CD14-positive monocyte (primary cell): ENCODE results near the gene GABBR2. TPM values are rescaled to one million over a fixed set of nuclear protein-coding genes. Genes with fewer than 3 reads are reported as not detected.

Source experiments
- DNase-seq, 3 donors: peaks; one replicate each; pipeline ENCODE4 v3.0.0-alpha.2; 2011 to 2022
- H2AFZ ChIP-seq: 2 replicates; pipeline ENCODE4 v1.6.0; 2012; ENCODE audit warnings: mild to moderate bottlenecking, low read depth, low read length, inconsistent platforms; ENCODE audit not compliant: insufficient read depth, poor library complexity, severe bottlenecking
- H3K27ac ChIP-seq, 2 donors: 1 replicate in 1 of 2; 2 replicates in 1 of 2; pipeline ENCODE4 v1.5.1; 2012 to 2013; ENCODE audit warnings: low read length in 2 of 2, control low read depth in 1 of 2, inconsistent platforms in 1 of 2, low read depth in 1 of 2, mild to moderate bottlenecking in 1 of 2
- H3K27me3 ChIP-seq, 2 donors: one replicate each; pipeline versions ENCODE4 v1.6.0 to v1.6.1; 2011 to 2013; ENCODE audit warnings: low read length in 2 of 2; ENCODE audit not compliant: control insufficient read depth in 2 of 2, insufficient read depth in 2 of 2
- H3K36me3 ChIP-seq, 2 donors: replicated peaks in 1 of 2; 1 replicate in 1 of 2; 2 replicates in 1 of 2; pipeline versions ENCODE4 v1.5.1 to v1.6.1; 2012 to 2013; ENCODE audit warnings: low read length in 2 of 2, control low read depth in 1 of 2, inconsistent platforms in 1 of 2, mild to moderate bottlenecking in 1 of 2; ENCODE audit not compliant: insufficient read depth in 2 of 2, control insufficient read depth in 1 of 2
- H3K4me1 ChIP-seq, 2 donors: 1 replicate in 1 of 2; 2 replicates in 1 of 2; pipeline versions ENCODE4 v1.5.1 to v1.6.1; 2012 to 2013; ENCODE audit warnings: low read length in 2 of 2, control low read depth in 1 of 2, inconsistent platforms in 1 of 2, mild to moderate bottlenecking in 1 of 2, moderate library complexity in 1 of 2; ENCODE audit not compliant: insufficient read depth in 2 of 2, control insufficient read depth in 1 of 2
- H3K4me2 ChIP-seq: replicated peaks from 2 replicates; pipeline ENCODE3; 2012; ENCODE audit warnings: low read length, moderate library complexity, mild to moderate bottlenecking; ENCODE audit not compliant: poor library complexity, severe bottlenecking; ENCODE audit errors: extremely low read depth
- H3K4me3 ChIP-seq, 3 experiments: fragments of 200-600 bp in 1 of 3; sonication (generic) in 1 of 3; replicated peaks in 1 of 3; 1 replicate in 2 of 3; 2 replicates in 1 of 3; pipeline ENCODE4 v1.5.1; 2011 to 2013; ENCODE audit warnings: low read length in 3 of 3, mild to moderate bottlenecking in 3 of 3, control low read depth in 2 of 3, low read depth in 2 of 3, inconsistent platforms in 1 of 3, moderate library complexity in 1 of 3
- H3K79me2 ChIP-seq: 2 replicates; pipeline ENCODE4 v1.6.0; 2012; ENCODE audit warnings: mild to moderate bottlenecking, control low read depth, inconsistent platforms, low read length, moderate library complexity; ENCODE audit not compliant: insufficient read depth
- H3K9ac ChIP-seq: 2 replicates; pipeline ENCODE4 v1.6.0; 2017; ENCODE audit warnings: low read length, mild to moderate bottlenecking; ENCODE audit not compliant: insufficient read depth, poor library complexity, severe bottlenecking
- H3K9me3 ChIP-seq, 2 donors: replicated peaks in 1 of 2; 1 replicate in 1 of 2; 2 replicates in 1 of 2; pipeline versions ENCODE4 v1.5.1 to v1.6.1; 2012 to 2013; ENCODE audit warnings: low read length in 2 of 2, control low read depth in 1 of 2; ENCODE audit not compliant: control insufficient read depth in 1 of 2, insufficient read depth in 1 of 2
- H4K20me1 ChIP-seq: 2 replicates; pipeline ENCODE4 v1.6.0; 2012; ENCODE audit warnings: mild to moderate bottlenecking, low read length, control low read depth, moderate library complexity; ENCODE audit not compliant: insufficient read depth
- H3K27ac Mint-ChIP-seq, 7 donors: one replicate each; pipeline ENCODE4 v1.8.0; 2020; ENCODE audit warnings: mild to moderate bottlenecking in 7 of 7, mixed read lengths in 7 of 7, moderate library complexity in 6 of 7, inconsistent platforms in 2 of 7
- H3K27me3 Mint-ChIP-seq, 3 donors: one replicate each; pipeline ENCODE4 v1.8.0; 2021 to 2022; ENCODE audit warnings: low read depth in 3 of 3, mild to moderate bottlenecking in 3 of 3, mixed read lengths in 3 of 3, moderate library complexity in 3 of 3, inconsistent platforms in 1 of 3
- H3K36me3 Mint-ChIP-seq, 2 donors: one replicate each; pipeline ENCODE4 v1.8.0; 2020; ENCODE audit warnings: mixed read lengths in 2 of 2, inconsistent platforms in 1 of 2, mild to moderate bottlenecking in 1 of 2
- H3K4me1 Mint-ChIP-seq: one replicate; pipeline ENCODE4 v1.8.0; 2020; ENCODE audit warnings: mild to moderate bottlenecking, mixed read lengths
- H3K4me3 Mint-ChIP-seq, 2 donors: one replicate each; pipeline ENCODE4 v1.8.0; 2020; ENCODE audit warnings: mild to moderate bottlenecking in 2 of 2, mixed read lengths in 2 of 2, moderate library complexity in 1 of 2
- H3K9me3 Mint-ChIP-seq, 7 donors: one replicate each; pipeline ENCODE4 v1.8.0; 2020 to 2022; ENCODE audit warnings: mixed read lengths in 7 of 7, mild to moderate bottlenecking in 6 of 7, moderate library complexity in 6 of 7, inconsistent platforms in 2 of 7
- WGBS: methylation state at CpG from one replicate; pipeline ENCODE4 v1.1.5; 2013; ENCODE audit warnings: missing lambda C conversion rate; ENCODE audit not compliant: insufficient coverage; 5-methylcytosine and 5-hydroxymethylcytosine counted together
- intact Hi-C, 2 donors: fragments of 100-400 bp; cut with micrococcal nuclease; formaldehyde crosslinking; loops; one replicate each; pipeline versions ENCODE4 v1.15.0 to v1.15.1; 2023
- polyA plus RNA-seq, 3 donors: library from polyadenylated mRNA; depleted of rRNA in 1 of 3; unstranded in 2 of 3; stranded (reverse) in 1 of 3; fragments of 300-500 nt in 2 of 3; fragments of >200 nt in 1 of 3; fragmentation: Illumina TruSeq in 2 of 3; gene quantifications; 1 replicate in 2 of 3; 2 replicates in 1 of 3; pipeline ENCODE4 v1.2.3, GENCODE V29; 2012 to 2021
- TF ChIP-seq, protein P1 (sequence below): fragments of 200-600 bp; IDR thresholded peaks from one replicate; pipeline ENCODE4 v1.8.0; 2022; ENCODE audit warnings: antibody characterized with exemption, mild to moderate bottlenecking

GABBR2 gene
- polyA plus RNA-seq, 3 donors, result not detected

DNA sequence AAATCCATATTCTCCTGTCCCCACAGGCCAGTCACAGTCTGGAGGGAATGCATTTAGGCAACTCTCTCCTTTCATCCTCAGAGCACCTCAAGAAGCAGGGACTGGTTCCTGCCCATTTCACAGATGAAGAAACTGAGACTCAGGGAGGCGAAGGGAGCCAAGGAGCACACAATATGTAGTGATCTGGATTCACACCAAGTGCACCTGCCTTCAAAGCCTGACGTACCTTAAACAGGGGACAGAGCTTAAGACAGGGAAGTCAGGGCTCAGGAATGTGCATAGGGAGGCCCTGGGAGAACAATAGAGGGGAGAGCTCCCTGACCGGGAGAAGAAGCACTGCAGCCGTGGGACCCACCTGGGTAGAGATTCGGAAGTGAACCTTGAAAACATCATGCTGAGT is 83.0 kb downstream of the GABBR2 start:
- Mint-ChIP-seq H3K27ac (no peak overlapping the region), H3K36me3 (no peaks in the 10 kb centered on the region), H3K9me3 (no peaks in the 10 kb centered on the region), H3K4me3 (no peak overlapping the region), H3K27me3 (peaks cover 10 to 27% (median 11%) of the 10 kb centered on the region in 3 donors), H3K4me1 (no peaks in the 10 kb centered on the region)
- TF ChIP-seq, protein P1, sequence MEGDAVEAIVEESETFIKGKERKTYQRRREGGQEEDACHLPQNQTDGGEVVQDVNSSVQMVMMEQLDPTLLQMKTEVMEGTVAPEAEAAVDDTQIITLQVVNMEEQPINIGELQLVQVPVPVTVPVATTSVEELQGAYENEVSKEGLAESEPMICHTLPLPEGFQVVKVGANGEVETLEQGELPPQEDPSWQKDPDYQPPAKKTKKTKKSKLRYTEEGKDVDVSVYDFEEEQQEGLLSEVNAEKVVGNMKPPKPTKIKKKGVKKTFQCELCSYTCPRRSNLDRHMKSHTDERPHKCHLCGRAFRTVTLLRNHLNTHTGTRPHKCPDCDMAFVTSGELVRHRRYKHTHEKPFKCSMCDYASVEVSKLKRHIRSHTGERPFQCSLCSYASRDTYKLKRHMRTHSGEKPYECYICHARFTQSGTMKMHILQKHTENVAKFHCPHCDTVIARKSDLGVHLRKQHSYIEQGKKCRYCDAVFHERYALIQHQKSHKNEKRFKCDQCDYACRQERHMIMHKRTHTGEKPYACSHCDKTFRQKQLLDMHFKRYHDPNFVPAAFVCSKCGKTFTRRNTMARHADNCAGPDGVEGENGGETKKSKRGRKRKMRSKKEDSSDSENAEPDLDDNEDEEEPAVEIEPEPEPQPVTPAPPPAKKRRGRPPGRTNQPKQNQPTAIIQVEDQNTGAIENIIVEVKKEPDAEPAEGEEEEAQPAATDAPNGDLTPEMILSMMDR, result no peak
- Histone ChIP-seq H3K4me2 (no peak overlapping the region), H4K20me1 (no peaks in the 10 kb centered on the region), H3K9ac (no peak overlapping the region), H3K27ac (no peak overlapping the region), H3K36me3 (no peaks in the 10 kb centered on the region), H3K4me3 (no peak overlapping the region), H3K79me2 (no peaks in the 10 kb centered on the region), H3K4me1 (no peaks in the 10 kb centered on the region), H3K27me3 (peaks cover 2% of the 10 kb centered on the region in 2 donors), H3K9me3 (no peaks in the 10 kb centered on the region), H2AFZ (no peak overlapping the region)
- DNase-seq, result no peak
- intact Hi-C loops, result no loop called here
- 92% methylated on average over 2 of the region's 5 CpGs for WGBS

DNA sequence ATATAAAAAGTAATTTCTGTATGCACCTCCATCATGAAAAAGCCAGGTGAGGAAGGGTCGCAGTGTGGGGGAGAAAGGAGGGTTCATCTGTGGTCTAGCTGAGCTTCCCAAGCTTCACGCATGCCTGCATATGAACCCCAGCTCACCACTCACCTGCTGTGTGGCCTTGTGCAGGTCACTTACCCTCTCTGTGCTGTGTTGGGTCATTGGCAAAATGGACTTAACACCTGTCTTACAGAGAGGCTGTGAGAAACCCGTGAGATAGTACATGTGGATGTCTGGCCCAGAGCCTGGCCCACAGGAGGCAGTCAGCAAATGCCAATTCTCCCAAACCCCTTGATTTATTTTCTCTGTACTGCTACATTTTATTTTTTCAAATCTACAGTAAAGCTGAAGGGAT is 88.9 kb downstream of the GABBR2 start:
- peaks cover 0 to 2% of the 10 kb centered on the region in 2 donors for H3K27me3 ChIP-seq
- no peak overlapping the region for H3K9ac ChIP-seq
- H2AFZ ChIP-seq, result no peak overlapping the region
- no peak overlapping the region for H3K27ac ChIP-seq
- no peaks in the 10 kb centered on the region for H3K36me3 ChIP-seq
- H4K20me1 ChIP-seq, result no peaks in the 10 kb centered on the region
- no peaks in the 10 kb centered on the region for H3K9me3 ChIP-seq
- no peak overlapping the region for H3K4me3 ChIP-seq
- Mint-ChIP-seq H3K4me3 (no peak overlapping the region), H3K9me3 (peaks cover 0 to 3% (median 0%) of the 10 kb centered on the region in 7 donors), H3K36me3 (no peaks in the 10 kb centered on the region), H3K4me1 (no peaks in the 10 kb centered on the region), H3K27me3 (peaks cover 7 to 15% (median 11%) of the 10 kb centered on the region in 3 donors), H3K27ac (no peak overlapping the region)
- no CpG with 5 or more reads among the region's 3 CpGs for WGBS
- no peak for DNase-seq
- no peaks in the 10 kb centered on the region for H3K4me1 ChIP-seq
- intact Hi-C loops, result no loop called here
- no peak overlapping the region for H3K4me2 ChIP-seq
- H3K79me2 ChIP-seq, result no peaks in the 10 kb centered on the region
- TF ChIP-seq, protein P1, result no peak
